Fibroblast of lung (primary cell): ENCODE measurements around the gene ANXA4. TPM values are rescaled to one million over a fixed set of nuclear protein-coding genes. Genes with fewer than 3 reads are reported as not detected.

Source experiments
- DNase-seq, 2 donors: peaks; one replicate each; pipeline versions ENCODE4 v3.0.0 to v3.0.0-alpha.2; 2010; ENCODE audit warnings: low read depth in 2 of 2
- H2AFZ ChIP-seq: 2 replicates; pipeline ENCODE4 v1.5.1; 2012; ENCODE audit warnings: low read length, control low read depth, inconsistent platforms
- H3K27ac ChIP-seq: 2 replicates; pipeline ENCODE4 v1.5.1; 2011; ENCODE audit warnings: low read length, control low read depth; ENCODE audit not compliant: insufficient read depth
- H3K27me3 ChIP-seq: 2 replicates; pipeline ENCODE4 v1.5.1; 2011; ENCODE audit warnings: mild to moderate bottlenecking, low read length; ENCODE audit not compliant: control insufficient read depth, insufficient read depth
- H3K36me3 ChIP-seq: 2 replicates; pipeline ENCODE4 v1.5.1; 2011; ENCODE audit warnings: low read length; ENCODE audit not compliant: control insufficient read depth, insufficient read depth
- H3K4me1 ChIP-seq: 2 replicates; pipeline ENCODE4 v1.5.1; 2011; ENCODE audit warnings: low read length; ENCODE audit not compliant: control insufficient read depth, insufficient read depth; ENCODE audit errors: extremely low read depth
- H3K4me2 ChIP-seq: 2 replicates; pipeline ENCODE4 v1.5.1; 2011; ENCODE audit warnings: low read length, control low read depth; ENCODE audit not compliant: insufficient read depth; ENCODE audit errors: extremely low read depth
- H3K4me3 ChIP-seq, 4 experiments: fragments of 200-600 bp in 1 of 4; sonication (generic) in 1 of 4; replicated peaks in 1 of 4; 2 replicates each; pipeline ENCODE4 v1.5.1; 2011 to 2016; ENCODE audit warnings: low read length in 4 of 4, low read depth in 3 of 4, mild to moderate bottlenecking in 3 of 4, control low read depth in 2 of 4, inconsistent platforms in 1 of 4, mixed read lengths in 1 of 4; ENCODE audit not compliant: insufficient read depth in 1 of 4; ENCODE audit errors: control extremely low read depth in 1 of 4
- H3K79me2 ChIP-seq: 2 replicates; pipeline ENCODE4 v1.5.1; 2012; ENCODE audit warnings: mild to moderate bottlenecking, low read length, inconsistent platforms; ENCODE audit not compliant: control insufficient read depth, insufficient read depth
- H3K9ac ChIP-seq: 2 replicates; pipeline ENCODE4 v1.5.1; 2011; ENCODE audit warnings: mild to moderate bottlenecking, low read length, control low read depth; ENCODE audit not compliant: insufficient read depth
- H3K9me3 ChIP-seq: 2 replicates; pipeline ENCODE4 v1.5.1; 2012; ENCODE audit warnings: low read depth, low read length; ENCODE audit not compliant: control insufficient read depth, insufficient read depth
- H4K20me1 ChIP-seq: 2 replicates; pipeline ENCODE4 v1.5.1; 2011; ENCODE audit warnings: low read length; ENCODE audit not compliant: control insufficient read depth, insufficient read depth; ENCODE audit errors: extremely low read depth
- CTCF ChIP-seq, 2 donors: IDR thresholded peaks in 1 of 2; conservative IDR thresholded peaks in 1 of 2; 1 replicate in 1 of 2; 2 replicates in 1 of 2; pipeline ENCODE4 v1.5.1; 2011 to 2012; ENCODE audit warnings: low read length in 2 of 2, control low read depth in 1 of 2, inconsistent platforms in 1 of 2, low read depth in 1 of 2, mild to moderate bottlenecking in 1 of 2
- EZH2 ChIP-seq: IDR thresholded peaks from 2 replicates; pipeline ENCODE4 v1.5.1; 2012; ENCODE audit warnings: low read length, control low read depth, mild to moderate bottlenecking; ENCODE audit errors: missing control alignments
- polyA plus RNA-seq, 2 donors: library from polyadenylated mRNA; depleted of rRNA in 1 of 2; stranded (reverse) in 1 of 2; unstranded in 1 of 2; fragments of >200 nt; gene quantifications; 2 replicates each; pipeline ENCODE4 v1.2.1, GENCODE V29; 2011 to 2012; ENCODE audit warnings: missing spikeins in 1 of 2
- total RNA-seq: library from RNA; depleted of rRNA; stranded (reverse); fragments of >200 nt; gene quantifications from 2 replicates; pipeline ENCODE4 v1.2.1, GENCODE V29; 2014

ANXA4 gene
- total and polyA plus RNA-seq, 2 donors (not counting 1 experiment from before 2014, with no cell fraction given), result 98.4 to 114 TPM

DNA sequence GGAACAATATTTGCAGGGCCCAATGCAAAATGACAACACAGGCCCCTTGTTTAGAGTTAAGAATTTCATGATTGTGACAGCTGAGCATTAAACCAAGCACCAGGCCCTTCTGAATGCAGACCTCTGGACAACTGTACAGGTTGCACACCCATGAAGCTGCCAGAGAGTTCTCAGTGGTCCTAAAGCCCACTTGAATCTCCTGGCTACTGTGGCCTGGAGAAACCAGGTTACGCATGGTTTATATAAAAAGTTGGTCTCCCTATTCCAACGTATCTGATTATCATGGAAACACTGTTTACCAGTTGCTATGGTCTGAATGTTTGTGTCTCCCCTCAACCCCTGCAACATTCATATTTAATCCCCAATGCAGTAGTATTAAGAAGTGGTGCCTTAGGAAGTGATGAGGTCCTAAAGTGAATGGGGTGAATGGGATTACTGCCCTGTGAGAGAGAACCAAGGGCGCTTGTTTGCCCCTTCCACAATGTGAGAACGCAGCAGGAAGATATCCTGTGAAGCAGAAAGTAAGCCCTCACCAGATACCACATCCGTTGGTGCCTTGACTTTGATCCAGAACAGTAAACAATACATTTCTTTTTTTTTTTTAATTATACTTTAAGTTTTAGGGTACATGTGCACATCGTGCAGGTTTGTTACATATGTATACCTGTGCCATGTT is 48.0 kb upstream of the ANXA4 start:
- no peaks in the 10 kb centered on the region for H3K79me2 ChIP-seq
- no peak overlapping the region for H3K4me2 ChIP-seq
- H2AFZ ChIP-seq, result no peak overlapping the region
- H4K20me1 ChIP-seq, result no peaks in the 10 kb centered on the region
- DNase-seq, result no peak
- no peaks in the 10 kb centered on the region for H3K36me3 ChIP-seq
- no peaks in the 10 kb centered on the region for H3K9me3 ChIP-seq
- H3K9ac ChIP-seq, result no peak overlapping the region
- H3K27me3 ChIP-seq, result no peaks in the 10 kb centered on the region
- TF ChIP-seq CTCF (conservative IDR thresholded peaks at IDR 0.05 in 1 of 2, IDR thresholded peaks at IDR 0.05 in 1 of 2; ENCODE audit: low read depth in 1 of 2, low read length in 2 of 2) (no peak), EZH2 (no peak)
- peaks cover 19% of the 10 kb centered on the region for H3K4me1 ChIP-seq
- H3K4me3 ChIP-seq, result no peak overlapping the region
- H3K27ac ChIP-seq, result no peak overlapping the region

DNA sequence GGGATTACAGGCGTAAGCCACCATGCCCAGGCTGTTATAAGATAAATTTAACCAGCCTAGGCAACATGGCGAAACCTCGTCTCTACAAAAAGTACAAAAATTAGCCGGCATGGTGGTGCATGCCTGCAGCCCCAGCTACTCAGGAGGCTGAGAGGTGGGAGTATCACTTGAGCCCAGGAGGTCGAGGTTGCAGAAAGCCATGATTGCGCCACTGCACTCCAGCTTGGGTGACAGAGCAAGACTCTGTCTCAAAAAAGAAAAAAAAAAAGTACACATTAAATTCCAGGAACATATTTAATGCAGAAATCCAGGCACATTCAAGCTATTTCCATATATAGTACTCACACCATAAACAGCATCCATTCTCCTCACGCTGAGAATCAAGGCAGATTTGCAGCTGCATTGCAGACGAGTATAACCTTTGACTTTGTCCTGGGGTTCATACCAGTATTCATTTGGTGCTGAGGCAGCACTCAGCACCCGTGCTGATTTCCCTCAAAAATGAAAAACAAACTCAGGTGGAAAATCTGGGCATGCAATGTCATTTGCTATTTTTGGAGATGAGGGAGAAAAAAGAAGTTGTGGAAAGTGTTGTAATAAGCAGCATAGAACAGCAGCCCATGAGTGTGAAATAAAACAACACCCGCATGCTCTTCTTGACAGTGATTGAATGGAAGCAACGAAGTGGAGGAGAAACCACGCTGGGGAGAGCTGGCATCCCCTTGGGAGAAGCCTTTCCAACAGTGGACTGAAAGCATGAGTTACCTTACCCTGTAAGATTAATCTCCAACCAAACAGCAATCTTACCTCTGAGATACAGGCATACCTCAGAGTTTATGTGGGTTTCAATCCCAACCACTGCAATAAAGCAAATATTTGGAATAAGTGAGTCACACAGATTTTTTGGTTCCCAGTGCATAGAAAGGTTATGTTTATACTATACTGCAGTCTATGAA is 46.8 kb upstream of the ANXA4 start:
- peak overlapping the region; percentile 87 for H3K4me2 ChIP-seq
- no peak overlapping the region for H3K9ac ChIP-seq
- H3K4me1 ChIP-seq, result peaks cover 19% of the 10 kb centered on the region
- H2AFZ ChIP-seq, result no peak overlapping the region
- TF ChIP-seq CTCF (conservative IDR thresholded peaks at IDR 0.05 in 1 of 2, IDR thresholded peaks at IDR 0.05 in 1 of 2; ENCODE audit: low read depth in 1 of 2, low read length in 2 of 2) (no peak), EZH2 (no peak)
- peak; percentile 76 to 98 for DNase-seq
- H3K27ac ChIP-seq, result peak overlapping the region; percentile 42
- H3K79me2 ChIP-seq, result no peaks in the 10 kb centered on the region
- peak overlapping the region in 1 of 4 experiments; percentile 24 for H3K4me3 ChIP-seq
- H3K9me3 ChIP-seq, result no peaks in the 10 kb centered on the region
- no peaks in the 10 kb centered on the region for H3K27me3 ChIP-seq
- no peaks in the 10 kb centered on the region for H4K20me1 ChIP-seq
- no peaks in the 10 kb centered on the region for H3K36me3 ChIP-seq

GRCh38 chr2:69695850-69696216 is 46.1 kb upstream of the ANXA4 start:
- Histone ChIP-seq H3K79me2 (no peaks in the 10 kb centered on the region), H3K4me1 (peaks cover 19% of the 10 kb centered on the region), H2AFZ (no peak overlapping the region), H3K4me2 (peak overlapping the region; percentile 7), H4K20me1 (no peaks in the 10 kb centered on the region), H3K9ac (no peak overlapping the region), H3K27ac (no peak overlapping the region), H3K4me3 (no peak overlapping the region), H3K9me3 (no peaks in the 10 kb centered on the region), H3K36me3 (no peaks in the 10 kb centered on the region), H3K27me3 (no peaks in the 10 kb centered on the region)
- no peak for DNase-seq
- no peak for TF ChIP-seq CTCF (conservative IDR thresholded peaks at IDR 0.05 in 1 of 2, IDR thresholded peaks at IDR 0.05 in 1 of 2; ENCODE audit: low read depth in 1 of 2, low read length in 2 of 2)
- no peak for TF ChIP-seq EZH2
